GM12865 (cell line): ENCODE measurements around the gene LRRC4C.

Experiments used
- DNase-seq: peaks from one replicate; pipeline ENCODE4 v3.0.0; 2010; ENCODE audit warnings: low read depth
- H3K4me3 ChIP-seq: 2 replicates; pipeline ENCODE4 v1.5.1; 2011; ENCODE audit warnings: mild to moderate bottlenecking, low read depth, low read length, control low read depth
- CTCF ChIP-seq: IDR thresholded peaks from 2 replicates; pipeline ENCODE4 v1.5.1; 2011; ENCODE audit warnings: low read length, control low read depth, low read depth, inconsistent platforms; ENCODE audit not compliant: insufficient read depth; ENCODE audit errors: missing control alignments

Gene LRRC4C

GRCh38 chr11:41389623-41390130 is 69.8 kb downstream of the LRRC4C start:
- no peak for TF ChIP-seq CTCF
- DNase-seq = no peak
- H3K4me3 ChIP-seq = no peak overlapping the region

- TF ChIP-seq CTCF = no peak
- no peak for DNase-seq
- H3K4me3 ChIP-seq = no peak overlapping the region
Observed at GRCh38 chr11:41384329-41384728, 75.1 kb downstream of the LRRC4C start.

- no peak for TF ChIP-seq CTCF
Observed at GRCh38 chr11:41383768-41384167, 75.7 kb downstream of the LRRC4C start.

GRCh38 chr11:41382927-41383326 is 76.5 kb downstream of the LRRC4C start:
- no peak overlapping the region for H3K4me3 ChIP-seq
- no peak for TF ChIP-seq CTCF
- DNase-seq = no peak

More at GRCh38 chr11:41383768-41384167, 75.7 kb downstream of the LRRC4C start:
- no peak overlapping the region for H3K4me3 ChIP-seq
- DNase-seq = no peak

- no peak for DNase-seq
Observed at GRCh38 chr11:41379084-41379483, 80.4 kb downstream of the LRRC4C start.

GRCh38 chr11:41377709-41378394 is 81.6 kb downstream of the LRRC4C start:
- TF ChIP-seq CTCF = no peak
- DNase-seq = no peak
- H3K4me3 ChIP-seq = no peak overlapping the region

More at GRCh38 chr11:41379084-41379483, 80.4 kb downstream of the LRRC4C start:
- no peak overlapping the region for H3K4me3 ChIP-seq
- TF ChIP-seq CTCF = no peak

GRCh38 chr11:41351825-41352224 is 107.6 kb downstream of the LRRC4C start:
- TF ChIP-seq CTCF = no peak
- no peak for DNase-seq
- no peak overlapping the region for H3K4me3 ChIP-seq
